ENCODE results near the gene ZAP70.

DNA sequence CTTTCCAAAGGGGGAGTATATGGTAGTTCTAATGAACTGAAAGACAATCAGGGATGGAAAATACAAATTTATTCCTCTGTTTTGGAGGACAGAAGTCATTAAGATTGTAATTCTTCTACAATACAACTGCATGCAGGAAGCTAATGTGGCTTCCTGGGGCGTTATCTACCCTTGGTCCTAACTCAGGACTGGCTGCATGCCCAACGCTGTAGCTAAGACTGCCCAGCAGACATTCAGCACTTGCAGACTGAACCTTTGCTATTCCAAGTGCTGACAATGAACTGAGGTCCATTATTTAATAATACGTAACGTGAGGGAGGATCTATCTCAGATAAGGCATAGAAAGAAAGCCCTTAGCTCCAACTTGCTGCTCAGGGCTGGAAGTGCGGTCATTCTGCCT lies 53.2 kb downstream of the ZAP70 start:
- no peak for TF ChIP-seq POLR2A (IDR thresholded peaks at IDR 0.05)
- TF ChIP-seq, protein P1, sequence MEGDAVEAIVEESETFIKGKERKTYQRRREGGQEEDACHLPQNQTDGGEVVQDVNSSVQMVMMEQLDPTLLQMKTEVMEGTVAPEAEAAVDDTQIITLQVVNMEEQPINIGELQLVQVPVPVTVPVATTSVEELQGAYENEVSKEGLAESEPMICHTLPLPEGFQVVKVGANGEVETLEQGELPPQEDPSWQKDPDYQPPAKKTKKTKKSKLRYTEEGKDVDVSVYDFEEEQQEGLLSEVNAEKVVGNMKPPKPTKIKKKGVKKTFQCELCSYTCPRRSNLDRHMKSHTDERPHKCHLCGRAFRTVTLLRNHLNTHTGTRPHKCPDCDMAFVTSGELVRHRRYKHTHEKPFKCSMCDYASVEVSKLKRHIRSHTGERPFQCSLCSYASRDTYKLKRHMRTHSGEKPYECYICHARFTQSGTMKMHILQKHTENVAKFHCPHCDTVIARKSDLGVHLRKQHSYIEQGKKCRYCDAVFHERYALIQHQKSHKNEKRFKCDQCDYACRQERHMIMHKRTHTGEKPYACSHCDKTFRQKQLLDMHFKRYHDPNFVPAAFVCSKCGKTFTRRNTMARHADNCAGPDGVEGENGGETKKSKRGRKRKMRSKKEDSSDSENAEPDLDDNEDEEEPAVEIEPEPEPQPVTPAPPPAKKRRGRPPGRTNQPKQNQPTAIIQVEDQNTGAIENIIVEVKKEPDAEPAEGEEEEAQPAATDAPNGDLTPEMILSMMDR (IDR thresholded peaks at IDR 0.05): no peak

Data from ovary (tissue), 3 donors.